Measurements from ENCODE around the gene MESP1.

The MESP1 gene

DNA sequence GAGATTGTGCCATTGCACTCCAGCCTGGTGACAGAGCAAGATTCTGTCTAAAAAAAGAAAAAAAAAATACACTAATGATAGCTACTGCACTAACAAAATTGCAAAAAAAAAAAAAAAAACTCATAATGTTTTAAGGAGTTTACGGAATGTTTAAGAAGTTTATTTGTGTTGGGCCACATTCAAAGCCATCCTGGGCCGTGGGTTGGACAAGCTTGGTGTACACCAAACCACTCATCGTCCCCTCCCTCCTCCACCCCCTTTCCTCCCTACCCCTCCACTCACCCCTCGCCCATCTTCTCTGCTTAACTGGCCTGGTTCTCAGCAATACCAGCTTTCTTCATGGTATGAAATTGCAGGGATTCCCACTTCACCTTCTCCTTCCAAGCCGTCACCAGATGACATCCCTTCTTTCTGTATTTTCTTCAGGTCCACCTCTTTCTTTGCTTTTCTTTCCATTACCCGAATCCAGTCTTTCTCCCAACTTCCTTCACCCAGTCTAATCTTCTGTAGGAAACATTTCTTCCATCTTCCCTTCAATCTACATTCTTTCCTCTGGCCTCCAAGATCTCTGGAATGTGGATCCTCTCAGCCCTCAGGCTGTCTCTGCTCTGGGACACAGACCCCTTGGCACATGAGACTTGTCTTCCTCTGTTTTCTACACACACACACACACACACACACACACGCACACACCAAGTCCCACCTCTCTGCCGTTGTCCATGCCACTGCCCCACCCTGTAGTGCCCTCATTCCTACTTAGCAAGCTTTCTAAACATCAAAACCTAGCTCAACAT is 3.5 kb upstream of the MESP1 start:
- ChIA-PET POLR2A (interaction anchor here (1.0 kb wide), 1 partner anchor 13 kb away, joined by 7 read pairs; no protein-coding TSS in a partner anchor), CTCF (interaction anchor here (1.0 to 6.1 kb wide), 10 partner anchors 12 to 349 kb away, joined by 3 to 45 read pairs (median 4); no protein-coding TSS in a partner anchor)
- TF ChIP-seq, protein P1, sequence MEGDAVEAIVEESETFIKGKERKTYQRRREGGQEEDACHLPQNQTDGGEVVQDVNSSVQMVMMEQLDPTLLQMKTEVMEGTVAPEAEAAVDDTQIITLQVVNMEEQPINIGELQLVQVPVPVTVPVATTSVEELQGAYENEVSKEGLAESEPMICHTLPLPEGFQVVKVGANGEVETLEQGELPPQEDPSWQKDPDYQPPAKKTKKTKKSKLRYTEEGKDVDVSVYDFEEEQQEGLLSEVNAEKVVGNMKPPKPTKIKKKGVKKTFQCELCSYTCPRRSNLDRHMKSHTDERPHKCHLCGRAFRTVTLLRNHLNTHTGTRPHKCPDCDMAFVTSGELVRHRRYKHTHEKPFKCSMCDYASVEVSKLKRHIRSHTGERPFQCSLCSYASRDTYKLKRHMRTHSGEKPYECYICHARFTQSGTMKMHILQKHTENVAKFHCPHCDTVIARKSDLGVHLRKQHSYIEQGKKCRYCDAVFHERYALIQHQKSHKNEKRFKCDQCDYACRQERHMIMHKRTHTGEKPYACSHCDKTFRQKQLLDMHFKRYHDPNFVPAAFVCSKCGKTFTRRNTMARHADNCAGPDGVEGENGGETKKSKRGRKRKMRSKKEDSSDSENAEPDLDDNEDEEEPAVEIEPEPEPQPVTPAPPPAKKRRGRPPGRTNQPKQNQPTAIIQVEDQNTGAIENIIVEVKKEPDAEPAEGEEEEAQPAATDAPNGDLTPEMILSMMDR (IDR thresholded peaks at IDR 0.05; ENCODE audit: control extremely low read depth, extremely low read depth, low read depth, missing control alignments) = no peak
- no peak for DNase-seq (ENCODE audit: extremely low spot score)

DNA sequence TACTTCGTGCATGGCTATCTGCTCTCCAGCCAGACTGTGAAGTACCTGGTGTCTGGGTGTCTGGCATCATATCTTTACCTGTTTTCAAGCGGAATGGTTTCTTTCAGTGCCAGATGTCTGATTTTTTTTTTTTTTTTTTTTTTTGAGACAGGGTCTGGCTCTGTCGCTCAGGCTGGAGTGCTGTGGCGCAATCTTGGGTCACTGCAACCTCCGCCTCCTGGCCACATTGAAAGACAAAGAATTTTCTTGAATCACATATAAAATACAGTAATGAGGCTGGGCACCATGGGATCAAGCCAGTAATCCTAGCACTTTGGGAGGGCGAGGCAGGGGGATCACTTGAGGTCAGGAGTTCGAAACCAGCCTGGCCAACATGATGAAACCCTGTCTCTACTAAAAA is 2.8 kb upstream of the MESP1 start:
- ChIA-PET POLR2A (interaction anchor here (1.0 kb wide), 1 partner anchor 12 kb away, joined by 7 read pairs; no protein-coding TSS in a partner anchor), CTCF (interaction anchor here (1.5 to 6.1 kb wide), 3 partner anchors 13 to 145 kb away, joined by 5 to 45 read pairs (median 7); no protein-coding TSS in a partner anchor)

DNA sequence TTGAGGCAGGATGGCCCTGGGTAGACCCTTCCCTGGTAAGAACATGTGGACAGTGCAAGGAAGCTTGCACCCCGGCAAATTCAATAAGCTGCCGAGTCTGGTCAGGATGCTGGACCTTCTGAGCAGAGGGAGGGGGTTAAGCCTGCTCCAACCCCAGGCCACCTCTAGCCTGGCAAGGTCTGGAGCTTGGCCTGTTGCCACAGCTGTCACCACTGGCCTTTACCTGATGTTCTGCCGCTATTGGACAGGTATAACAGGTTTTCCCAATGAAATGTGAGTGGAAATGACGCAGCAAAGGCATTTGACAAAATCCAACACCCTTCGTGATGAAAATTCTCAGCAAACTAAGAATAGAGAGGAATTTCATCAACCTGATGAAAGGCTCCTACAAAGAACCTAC is 699 bp upstream of the MESP1 start:
- TF ChIP-seq, protein P1 (IDR thresholded peaks at IDR 0.05; ENCODE audit: control extremely low read depth, extremely low read depth, low read depth, missing control alignments) = no peak
- no peak for DNase-seq (ENCODE audit: extremely low spot score)
- CTCF ChIA-PET = interaction anchor here (1.1 to 6.1 kb wide), 9 partner anchors 9 to 314 kb away, joined by 4 to 45 read pairs (median 7); partner anchors contain the start of gene AP3S2
- POLR2A ChIA-PET = no interaction called here

More for the DNA sequence above, 2.8 kb upstream of the MESP1 start:
- no peak for DNase-seq (ENCODE audit: extremely low spot score)
- TF ChIP-seq, protein P1 (IDR thresholded peaks at IDR 0.05; ENCODE audit: control extremely low read depth, extremely low read depth, low read depth, missing control alignments) = no peak

DNA sequence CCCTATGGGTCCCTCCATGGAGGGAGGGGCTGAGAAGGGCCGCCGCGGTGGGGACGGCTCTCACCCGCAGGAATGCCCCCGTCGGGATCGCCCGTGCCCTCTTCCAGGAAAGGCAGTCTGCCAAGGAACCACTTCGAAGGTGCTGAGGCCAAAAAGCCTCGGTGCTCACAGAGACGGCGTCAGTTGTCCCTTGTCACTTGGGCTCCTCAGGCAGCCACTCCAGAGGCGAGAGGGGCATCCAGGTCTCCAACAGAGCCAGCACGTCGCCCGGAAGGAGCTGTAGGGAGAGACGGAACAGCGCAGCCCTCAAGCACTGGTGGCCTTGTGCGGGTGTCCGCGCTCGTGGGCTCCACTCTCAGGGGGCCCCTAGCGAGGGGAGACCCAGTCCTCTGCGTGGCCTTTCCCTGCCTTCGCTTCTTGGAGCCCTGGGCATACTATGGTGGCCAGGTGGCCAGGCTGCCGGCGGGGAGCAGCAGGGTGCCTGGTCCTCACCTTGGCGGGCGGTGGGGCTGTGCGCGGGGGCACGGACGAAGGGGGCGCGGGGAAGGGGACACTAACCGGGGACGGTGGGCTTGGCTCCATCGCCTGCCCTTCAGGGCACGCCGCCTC is 994 bp downstream of the MESP1 start:
- TF ChIP-seq, protein P1 (IDR thresholded peaks at IDR 0.05; ENCODE audit: control extremely low read depth, extremely low read depth, low read depth, missing control alignments) = no peak
- POLR2A ChIA-PET = no interaction called here

DNA sequence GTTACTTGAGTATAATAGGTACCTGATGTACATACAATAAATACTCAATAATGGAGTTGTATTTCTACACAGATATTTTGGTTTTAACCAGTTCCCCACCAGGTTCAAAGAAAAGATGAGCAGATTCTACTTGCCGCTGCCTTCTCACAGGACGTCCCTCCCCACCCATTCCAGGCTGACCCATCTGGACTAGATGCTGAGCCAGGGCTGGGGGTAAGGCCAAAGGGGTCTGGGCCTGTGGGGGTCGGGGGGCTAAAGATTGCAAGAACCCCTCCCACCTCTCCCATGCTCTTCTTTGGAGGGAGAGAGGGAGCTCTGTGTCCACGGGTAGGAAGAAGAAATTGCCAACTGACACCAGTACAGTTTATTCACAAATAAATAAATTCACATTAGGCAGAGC is 1.5 kb downstream of the MESP1 start:
- no peak for DNase-seq (ENCODE audit: extremely low spot score)
- ChIA-PET POLR2A (no interaction called here), CTCF (interaction anchor here (1.1 to 6.1 kb wide), 6 partner anchors 9 to 222 kb away, joined by 3 to 45 read pairs (median 12); no protein-coding TSS in a partner anchor)
- TF ChIP-seq, protein P1 (IDR thresholded peaks at IDR 0.05; ENCODE audit: control extremely low read depth, extremely low read depth, low read depth, missing control alignments) = no peak

More for the DNA sequence above, 994 bp downstream of the MESP1 start:
- DNase-seq (ENCODE audit: extremely low spot score) = no peak
- CTCF ChIA-PET = interaction anchor here (1.0 to 6.1 kb wide), 10 partner anchors 9 to 322 kb away, joined by 3 to 45 read pairs (median 6); no protein-coding TSS in a partner anchor

DNA sequence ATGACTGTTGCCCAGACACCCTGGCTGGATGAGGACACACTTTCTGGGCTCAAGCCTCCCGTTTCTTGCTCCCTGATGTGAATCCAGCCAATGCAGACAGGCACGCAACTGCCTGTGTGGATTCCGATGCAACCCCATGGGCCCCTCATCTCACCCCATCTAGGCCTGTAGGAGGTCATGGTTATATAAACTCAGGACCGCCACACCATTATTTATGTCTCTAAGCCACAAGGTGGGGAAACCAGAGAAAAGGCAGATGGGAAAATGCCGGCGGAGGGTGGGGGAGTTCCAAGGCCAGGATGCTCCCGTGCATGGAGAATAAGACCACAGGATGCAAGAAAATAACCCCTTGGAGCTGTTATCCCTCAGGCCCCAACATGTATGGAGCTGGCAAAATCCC is 2.0 kb downstream of the MESP1 start:
- ChIA-PET CTCF (interaction anchor here (3.2 to 6.1 kb wide), 3 partner anchors 8 to 126 kb away, joined by 18 to 45 read pairs (median 45); no protein-coding TSS in a partner anchor), POLR2A (no interaction called here)
- no peak for DNase-seq (ENCODE audit: extremely low spot score)
- TF ChIP-seq, protein P1 (IDR thresholded peaks at IDR 0.05; ENCODE audit: control extremely low read depth, extremely low read depth, low read depth, missing control alignments) = no peak
